NCI-H128 (cell line): ENCODE measurements around the gene PCBD1.

Experiments
- DNase-seq: peaks from one replicate; lab custom pipeline; 2025; ENCODE audit not compliant: unreplicated experiment; lab: John Stamatoyannopoulos, UW

PCBD1 gene

GRCh38 chr10:70838270-70838805 lies 50.0 kb downstream of the PCBD1 start:
- no peak for DNase-seq

GRCh38 chr10:70837660-70838059 lies 50.7 kb downstream of the PCBD1 start:
- DNase-seq = no peak

GRCh38 chr10:70836319-70836718 lies 52.0 kb downstream of the PCBD1 start:
- no peak for DNase-seq

- DNase-seq = no peak
These were observed 53.8 kb downstream of the PCBD1 start for GRCh38 chr10:70834441-70835151.

GRCh38 chr10:70834021-70834420 lies 54.3 kb downstream of the PCBD1 start:
- no peak for DNase-seq

- no peak for DNase-seq
These were observed 54.8 kb downstream of the PCBD1 start for GRCh38 chr10:70833601-70834000.
